Activated CD4-positive, alpha-beta memory T cell treated with anti-CD3 and anti-CD28 coated beads for 36 hours (primary cell): ENCODE data around the gene TMEM208. TPM values are rescaled to one million over a fixed set of nuclear protein-coding genes. Genes with fewer than 3 reads are reported as not detected.

Experiments used
- CTCF ChIA-PET: fragments of 350-600 bp; sonication (Branson Sonifier 250); formaldehyde crosslinking; loops from one replicate; lab custom pipeline; 2021; ENCODE audit warnings: antibody characterized with exemption, inconsistent platforms; lab: Charles Lee
- POLR2A ChIA-PET: fragments of 350-600 bp; sonication (Branson Sonifier 250); formaldehyde crosslinking; loops from one replicate; lab custom pipeline; 2021; ENCODE audit warnings: antibody characterized with exemption; lab: Charles Lee
- DNase-seq: peaks from one replicate; pipeline ENCODE4 v3.0.0-alpha.2; 2020
- H3K27ac Mint-ChIP-seq: one replicate; pipeline ENCODE4 v1.8.0; 2021; ENCODE audit warnings: mixed read lengths
- H3K27me3 Mint-ChIP-seq: one replicate; pipeline ENCODE4 v1.8.0; 2021; ENCODE audit warnings: mixed read lengths
- H3K36me3 Mint-ChIP-seq: one replicate; pipeline ENCODE4 v1.8.0; 2021; ENCODE audit warnings: mixed read lengths
- H3K4me1 Mint-ChIP-seq: one replicate; pipeline ENCODE4 v1.8.0; 2021; ENCODE audit warnings: low read depth, mixed read lengths
- H3K4me3 Mint-ChIP-seq: one replicate; pipeline ENCODE4 v1.8.0; 2021; ENCODE audit warnings: mild to moderate bottlenecking, mixed read lengths
- H3K9me3 Mint-ChIP-seq: one replicate; pipeline ENCODE4 v1.8.0; 2021; ENCODE audit warnings: mixed read lengths
- intact Hi-C: fragments of 100-400 bp; cut with micrococcal nuclease; formaldehyde crosslinking; loops from one replicate; pipeline ENCODE4 v1.15.1; 2023
- total RNA-seq, 2 experiments: library from RNA; stranded (reverse); gene quantifications; one replicate each; pipeline ENCODE4 v1.2.3, GENCODE V29; 2021

TMEM208 gene
- total RNA-seq, 2 experiments from 2014 or later, result 36.7 to 39.3 TPM

GRCh38 chr16:67184995-67185650 lies 41.8 kb upstream of the TMEM208 start:
- peak; percentile 91 for DNase-seq
- intact Hi-C loops, result loop anchor here (1.0 kb wide), 2 partner anchors 167 to 208 kb away; no protein-coding TSS in a partner anchor
- no peaks in the 10 kb centered on the region for H3K9me3 Mint-ChIP-seq
- POLR2A ChIA-PET, result interaction anchor here (1.0 to 1.5 kb wide), 2 partner anchors 11 to 41 kb away, joined by 4 read pairs; partner anchors contain the start of gene TMEM208
- CTCF ChIA-PET, result interaction anchor here (0.6 to 4.0 kb wide), 41 partner anchors 8 to 242 kb away, joined by 3 to 57 read pairs (median 4); partner anchors contain the start of genes B3GNT9, CES3, FBXL8 and NOL3
- no peaks in the 10 kb centered on the region for H3K36me3 Mint-ChIP-seq
- H3K27ac Mint-ChIP-seq, result peak overlapping the region; percentile 34
- peak overlapping the region; percentile 72 for H3K4me3 Mint-ChIP-seq
- H3K27me3 Mint-ChIP-seq, result peaks cover 8% of the 10 kb centered on the region
- peaks cover 12% of the 10 kb centered on the region for H3K4me1 Mint-ChIP-seq

- ChIA-PET POLR2A (interaction anchor here (1.0 to 1.5 kb wide), 2 partner anchors 11 to 41 kb away, joined by 4 read pairs; partner anchors contain the start of gene TMEM208), CTCF (interaction anchor here (0.6 to 4.0 kb wide), 34 partner anchors 9 to 236 kb away, joined by 3 to 57 read pairs (median 6); partner anchors contain the start of genes B3GNT9, CES3, FBXL8 and NOL3)
- Mint-ChIP-seq H3K4me1 (peaks cover 12% of the 10 kb centered on the region), H3K27ac (no peak overlapping the region), H3K4me3 (no peak overlapping the region), H3K9me3 (no peaks in the 10 kb centered on the region), H3K27me3 (peaks cover 8% of the 10 kb centered on the region), H3K36me3 (no peaks in the 10 kb centered on the region)
- intact Hi-C loops, result loop anchor here (1.0 kb wide), 2 partner anchors 167 to 208 kb away; no protein-coding TSS in a partner anchor
- no peak for DNase-seq
Measured at GRCh38 chr16:67185651-67186134, 41.2 kb upstream of the TMEM208 start.

GRCh38 chr16:67186550-67186950 lies 40.4 kb upstream of the TMEM208 start:
- ChIA-PET CTCF (interaction anchor here (1.9 to 2.7 kb wide), 2 partner anchors 15 to 226 kb away, joined by 6 to 14 read pairs; partner anchors contain the start of genes CES3 and NOL3), POLR2A (no interaction called here)
- no peaks in the 10 kb centered on the region for H3K36me3 Mint-ChIP-seq
- intact Hi-C loops, result no loop called here
- H3K4me3 Mint-ChIP-seq, result no peak overlapping the region
- H3K27ac Mint-ChIP-seq, result no peak overlapping the region
- peaks cover 8% of the 10 kb centered on the region for H3K27me3 Mint-ChIP-seq
- DNase-seq, result no peak
- no peaks in the 10 kb centered on the region for H3K9me3 Mint-ChIP-seq
- H3K4me1 Mint-ChIP-seq, result peaks cover 17% of the 10 kb centered on the region

- CTCF ChIA-PET, result no interaction called here
- H3K27me3 Mint-ChIP-seq, result peaks cover 8% of the 10 kb centered on the region
- peaks cover 22% of the 10 kb centered on the region for H3K4me1 Mint-ChIP-seq
- no peaks in the 10 kb centered on the region for H3K9me3 Mint-ChIP-seq
- no peak overlapping the region for H3K4me3 Mint-ChIP-seq
- intact Hi-C loops, result no loop called here
- H3K27ac Mint-ChIP-seq, result no peak overlapping the region
- DNase-seq, result no peak
- no peaks in the 10 kb centered on the region for H3K36me3 Mint-ChIP-seq
- POLR2A ChIA-PET, result no interaction called here
Measured at GRCh38 chr16:67187175-67187890, 39.6 kb upstream of the TMEM208 start.

- peaks cover 4% of the 10 kb centered on the region for H3K36me3 Mint-ChIP-seq
- DNase-seq, result no peak
- H3K9me3 Mint-ChIP-seq, result no peaks in the 10 kb centered on the region
- intact Hi-C loops, result no loop called here
- peaks cover 30% of the 10 kb centered on the region for H3K4me1 Mint-ChIP-seq
- peak overlapping the region; percentile 43 for H3K27ac Mint-ChIP-seq
- CTCF ChIA-PET, result interaction anchor here (1.8 kb wide), 1 partner anchor 10 kb away, joined by 8 read pairs; no protein-coding TSS in a partner anchor
- POLR2A ChIA-PET, result no interaction called here
- H3K4me3 Mint-ChIP-seq, result no peak overlapping the region
- peaks cover 8% of the 10 kb centered on the region for H3K27me3 Mint-ChIP-seq
Measured at GRCh38 chr16:67188323-67188722, 38.6 kb upstream of the TMEM208 start.

GRCh38 chr16:67188798-67189197 lies 38.1 kb upstream of the TMEM208 start:
- no peaks in the 10 kb centered on the region for H3K9me3 Mint-ChIP-seq
- no peak overlapping the region for H3K4me3 Mint-ChIP-seq
- peaks cover 35% of the 10 kb centered on the region for H3K4me1 Mint-ChIP-seq
- ChIA-PET POLR2A (no interaction called here), CTCF (interaction anchor here (1.3 to 1.8 kb wide), 3 partner anchors 9 to 236 kb away, joined by 5 to 8 read pairs (median 5); no protein-coding TSS in a partner anchor)
- intact Hi-C loops, result no loop called here
- H3K27ac Mint-ChIP-seq, result no peak overlapping the region
- no peak for DNase-seq
- H3K27me3 Mint-ChIP-seq, result peaks cover 8% of the 10 kb centered on the region
- peaks cover 5% of the 10 kb centered on the region for H3K36me3 Mint-ChIP-seq

- ChIA-PET CTCF (interaction anchor here (1.1 to 1.4 kb wide), 4 partner anchors 27 to 237 kb away, joined by 3 to 5 read pairs (median 4); no protein-coding TSS in a partner anchor), POLR2A (no interaction called here)
- Mint-ChIP-seq H3K27me3 (peaks cover 7% of the 10 kb centered on the region), H3K4me3 (no peak within 1 kb of the TSS), H3K9me3 (no peaks in the 10 kb centered on the region), H3K36me3 (peaks cover 10% of the 10 kb centered on the region), H3K27ac (no peak within 1 kb of the TSS), H3K4me1 (peaks cover 37% of the 10 kb centered on the region)
- intact Hi-C loops, result no loop called here
- no peak for DNase-seq
Measured at GRCh38 chr16:67190041-67190440, 36.9 kb upstream of the TMEM208 start, which contains the start of gene EXOC3L1. TSS of gene EXOC3L1 (minus strand) at chr16:67190136. CDS start at chr16:67189676, 460 bp downstream.

GRCh38 chr16:67190448-67191399 lies 36.2 kb upstream of the TMEM208 start:
- CTCF ChIA-PET, result interaction anchor here (0.6 to 1.1 kb wide), 2 partner anchors 15 to 28 kb away, joined by 3 to 5 read pairs; no protein-coding TSS in a partner anchor
- Mint-ChIP-seq H3K4me1 (peaks cover 30% of the 10 kb centered on the region), H3K9me3 (no peaks in the 10 kb centered on the region), H3K27ac (no peak overlapping the region), H3K36me3 (peaks cover 13% of the 10 kb centered on the region), H3K4me3 (peak overlapping the region; percentile 91), H3K27me3 (no peaks in the 10 kb centered on the region)
- no peak for DNase-seq
- POLR2A ChIA-PET, result no interaction called here
- intact Hi-C loops, result no loop called here

- DNase-seq, result no peak
- Mint-ChIP-seq H3K4me3 (peak overlapping the region; percentile 91), H3K27ac (peak overlapping the region; percentile 86), H3K9me3 (no peaks in the 10 kb centered on the region), H3K36me3 (peaks cover 20% of the 10 kb centered on the region), H3K27me3 (no peaks in the 10 kb centered on the region), H3K4me1 (peaks cover 35% of the 10 kb centered on the region)
- ChIA-PET CTCF (interaction anchor here (1.4 kb wide), 1 partner anchor 31 kb away, joined by 4 read pairs; no protein-coding TSS in a partner anchor), POLR2A (interaction anchor here (1.3 kb wide), 1 partner anchor 53 kb away, joined by 4 read pairs; no protein-coding TSS in a partner anchor)
- intact Hi-C loops, result no loop called here
Measured at GRCh38 chr16:67191411-67191994, 35.4 kb upstream of the TMEM208 start.

GRCh38 chr16:67191995-67192681 lies 34.8 kb upstream of the TMEM208 start, which contains the start of gene E2F4:
TSS of gene E2F4 (plus strand) at chr16:67192155. CDS start at chr16:67192228, 73 bp downstream.
- H3K9me3 Mint-ChIP-seq, result no peaks in the 10 kb centered on the region
- DNase-seq, result peak; percentile 93
- ChIA-PET POLR2A (interaction anchor here (0.7 to 1.5 kb wide), 4 partner anchors 17 to 55 kb away, joined by 3 to 5 read pairs (median 4); partner anchors contain the start of genes FBXL8, FHOD1 and TRADD), CTCF (interaction anchor here (0.9 to 2.0 kb wide), 7 partner anchors 32 to 238 kb away, joined by 3 to 8 read pairs (median 4); partner anchors contain the start of genes CES3 and TMEM208)
- intact Hi-C loops, result loop anchor here (1.0 kb wide), 2 partner anchors 9 to 35 kb away; partner anchors contain the start of genes MATCAP1 and TMEM208
- H3K27me3 Mint-ChIP-seq, result no peaks in the 10 kb centered on the region
- H3K36me3 Mint-ChIP-seq, result peaks cover 24% of the 10 kb centered on the region
- peaks cover 39% of the 10 kb centered on the region for H3K4me1 Mint-ChIP-seq
- H3K4me3 Mint-ChIP-seq, result peak within 1 kb of the TSS; percentile 91
- H3K27ac Mint-ChIP-seq, result peak within 1 kb of the TSS; percentile 86
